Upper lobe of right lung (tissue), 1 donor: ENCODE data around the gene PRM1. TPM values are rescaled to one million over a fixed set of nuclear protein-coding genes. Genes with fewer than 3 reads are reported as not detected.
"Not testable (repeated sequence)": the region's sequence is repeated elsewhere in the genome, so short reads cannot be mapped to it uniquely, and the experiment has no call there.

Experiments used
- ATAC-seq: fragments of 200-7000 bp; cut with Tn5 transposase; one replicate; pipeline ENCODE4 v1.9.1; 2020; ENCODE audit warnings: mild to moderate bottlenecking, moderate library complexity
- DNase-seq: peaks from one replicate; pipeline ENCODE4 v3.0.0-alpha.2; 2020
- H3K27ac ChIP-seq: fragments of 200-600 bp; one replicate; pipeline ENCODE4 v1.8.0; 2022
- H3K27me3 ChIP-seq: fragments of 200-600 bp; one replicate; pipeline ENCODE4 v1.8.0; 2022; ENCODE audit warnings: mild to moderate bottlenecking
- H3K36me3 ChIP-seq: fragments of 200-600 bp; one replicate; pipeline ENCODE4 v1.8.0; 2022
- H3K4me1 ChIP-seq: fragments of 200-600 bp; one replicate; pipeline ENCODE4 v1.8.0; 2022
- H3K4me3 ChIP-seq: fragments of 200-600 bp; one replicate; pipeline ENCODE4 v1.8.0; 2022; ENCODE audit warnings: mild to moderate bottlenecking
- H3K9me3 ChIP-seq: fragments of 200-600 bp; one replicate; pipeline ENCODE4 v1.8.0; 2022
- CTCF ChIP-seq: fragments of 200-600 bp; IDR thresholded peaks from one replicate; pipeline ENCODE4 v1.8.0; 2022; ENCODE audit warnings: antibody characterized with exemption
- intact Hi-C: fragments of 100-400 bp; cut with DNase I; formaldehyde crosslinking; loops from one replicate; pipeline ENCODE4 v1.11.0; 2022
- total RNA-seq: library from RNA; stranded (reverse); fragmentation: NEBNext Ultra II Directional; extraction: Animal tissue kit (Norgen Biotek cat#: 25700); gene quantifications from one replicate; pipeline ENCODE4 v1.2.1, GENCODE V29; 2021
- donor health status: DM: no; HTN: yes; CAD: no; lungs with severe emphysema.

The PRM1 gene
- total RNA-seq, 1 donor from 2014 or later, result not detected

GRCh38 chr16:11291091-11291703 lies 10.1 kb upstream of the PRM1 start:
- no peaks in the 10 kb centered on the region for H3K36me3 ChIP-seq
- intact Hi-C loops, result no loop called here
- TF ChIP-seq CTCF, result no peak
- H3K4me3 ChIP-seq, result no peak overlapping the region
- H3K4me1 ChIP-seq, result no peaks in the 10 kb centered on the region
- DNase-seq (no peak), ATAC-seq (no peak)
- no peak overlapping the region for H3K27ac ChIP-seq
- no peaks in the 10 kb centered on the region for H3K9me3 ChIP-seq
- H3K27me3 ChIP-seq, result no peaks in the 10 kb centered on the region

GRCh38 chr16:11290102-11290893 lies 9.2 kb upstream of the PRM1 start:
- intact Hi-C loops, result no loop called here
- DNase-seq, result no peak

GRCh38 chr16:11289696-11290095 lies 8.6 kb upstream of the PRM1 start:
- H3K27me3 ChIP-seq, intact Hi-C loops, H3K9me3 ChIP-seq, DNase-seq, H3K4me1 ChIP-seq, H3K4me3 ChIP-seq, H3K36me3 ChIP-seq, H3K27ac ChIP-seq, ATAC-seq: not testable (repeated sequence)

More at GRCh38 chr16:11290102-11290893, 9.2 kb upstream of the PRM1 start:
- Histone ChIP-seq H3K9me3 (no peaks in the 10 kb centered on the region), H3K4me1 (no peaks in the 10 kb centered on the region), H3K27me3 (no peaks in the 10 kb centered on the region), H3K36me3 (no peaks in the 10 kb centered on the region), H3K4me3 (no peak overlapping the region), H3K27ac (no peak overlapping the region)
- peak; percentile 30 for ATAC-seq
- TF ChIP-seq CTCF, result no peak

GRCh38 chr16:11289202-11289601 lies 8.1 kb upstream of the PRM1 start:
- DNase-seq (no peak), ATAC-seq (no peak)
- H3K4me1 ChIP-seq, result no peaks in the 10 kb centered on the region
- H3K9me3 ChIP-seq, result no peaks in the 10 kb centered on the region
- no peak overlapping the region for H3K27ac ChIP-seq
- H3K27me3 ChIP-seq, result no peaks in the 10 kb centered on the region
- H3K4me3 ChIP-seq, result no peak overlapping the region
- H3K36me3 ChIP-seq, result no peaks in the 10 kb centered on the region
- no peak for TF ChIP-seq CTCF
- intact Hi-C loops, result no loop called here

GRCh38 chr16:11285842-11286241 lies 4.7 kb upstream of the PRM1 start:
- Histone ChIP-seq H3K36me3 (no peaks in the 10 kb centered on the region), H3K27ac (no peak overlapping the region), H3K4me1 (no peaks in the 10 kb centered on the region), H3K27me3 (no peaks in the 10 kb centered on the region), H3K4me3 (no peak overlapping the region), H3K9me3 (no peaks in the 10 kb centered on the region)
- ATAC-seq (no peak), DNase-seq (no peak)
- TF ChIP-seq CTCF, result no peak
- intact Hi-C loops, result no loop called here

- no peak for DNase-seq
- H3K4me1 ChIP-seq, result no peaks in the 10 kb centered on the region
- H3K36me3 ChIP-seq, result no peaks in the 10 kb centered on the region
- no peak overlapping the region for H3K4me3 ChIP-seq
- TF ChIP-seq CTCF, result no peak
- intact Hi-C loops, result no loop called here
- no peaks in the 10 kb centered on the region for H3K9me3 ChIP-seq
- no peaks in the 10 kb centered on the region for H3K27me3 ChIP-seq
- no peak overlapping the region for H3K27ac ChIP-seq
- ATAC-seq, result peak; percentile 63
Observed at GRCh38 chr16:11283820-11284248, 2.7 kb upstream of the PRM1 start.
